GM21360 (cell line): ENCODE results near the gene DKK3.
"Not testable (repeated sequence)": the region's sequence is repeated elsewhere in the genome, so short reads cannot be mapped to it uniquely, and the experiment has no call there.

Experiments used
- ATAC-seq: cut with Tn5 transposase; IDR thresholded peaks from one replicate; pipeline ENCODE4 v1.9.1; 2021; ENCODE audit warnings: mild to moderate bottlenecking, moderate library complexity; ENCODE audit not compliant: unreplicated experiment

DKK3 gene

DNA sequence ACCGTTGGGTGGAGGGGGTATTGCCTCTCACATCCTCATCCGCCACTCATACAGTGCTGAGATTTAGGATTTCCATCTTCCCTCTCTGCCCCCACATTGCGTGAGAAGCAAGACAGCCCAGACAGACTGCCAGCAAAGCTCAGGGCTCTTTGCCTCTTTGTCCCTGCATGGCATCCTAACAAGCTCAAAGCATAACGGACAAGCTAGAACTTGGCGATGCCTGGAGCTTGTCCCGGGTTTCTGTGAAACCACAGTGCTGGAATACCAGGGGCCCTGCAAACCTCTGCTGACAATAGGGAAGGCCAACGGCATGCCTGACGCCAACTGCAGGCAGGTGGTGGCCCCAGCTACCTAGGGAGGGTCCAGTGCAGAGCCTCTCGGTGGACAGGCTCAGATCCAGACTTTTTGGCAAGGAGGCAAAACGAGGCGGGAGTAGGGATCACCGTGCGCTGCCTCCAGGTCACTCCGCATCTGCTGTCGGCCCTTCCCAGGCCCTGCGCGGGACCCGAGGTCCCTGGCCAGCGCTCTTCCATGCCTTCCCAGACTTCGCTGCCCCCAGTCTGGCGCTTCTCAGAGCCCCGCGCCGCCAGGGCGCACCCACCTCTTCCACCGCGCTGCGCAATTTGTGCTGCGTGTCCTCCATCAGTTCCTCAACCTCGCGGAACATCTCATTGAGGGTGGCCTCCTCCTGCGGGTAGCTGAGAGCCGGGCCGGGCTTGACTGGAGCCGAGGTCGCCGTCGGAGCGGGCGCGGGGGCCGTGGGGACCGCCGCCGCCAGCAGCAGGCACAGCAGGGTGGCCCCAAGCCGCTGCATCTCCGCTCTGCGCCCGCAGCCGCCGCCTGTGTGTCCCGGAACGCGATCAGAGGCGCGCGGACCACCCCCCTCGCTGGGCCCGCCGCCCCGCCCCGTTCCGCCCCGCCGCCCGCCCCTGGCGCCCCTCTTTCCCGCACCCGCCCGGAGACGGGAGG, at the start of gene DKK3:
Gene DKK3 (minus strand): TSS at position 858 of the 969 bp plus-strand sequence. CDS start 44 bp downstream, at position 814.
- ATAC-seq: no peak

- ATAC-seq: no peak
Measured at GRCh38 chr11:12057299-12057980, 49.0 kb upstream of the DKK3 start.

DNA sequence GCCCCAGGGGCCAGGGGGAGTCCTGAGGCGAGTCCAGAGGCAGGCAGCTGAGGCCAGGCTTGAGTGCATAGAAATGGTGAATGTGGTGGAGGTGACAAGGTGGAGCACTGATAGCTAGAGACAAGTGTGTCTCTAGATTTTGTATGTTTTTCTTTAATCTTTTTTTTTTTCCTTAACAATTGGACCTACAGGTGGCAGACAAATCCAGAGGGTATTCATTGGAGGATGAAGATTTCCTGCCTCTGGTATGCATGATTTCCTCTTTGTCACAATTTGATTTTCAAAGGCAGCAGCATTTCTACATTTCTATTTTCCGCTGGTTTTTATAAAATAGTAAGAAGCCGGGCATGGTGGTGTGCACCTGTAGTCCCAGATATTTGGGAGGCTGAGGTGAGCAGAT, 47.7 kb upstream of the DKK3 start:
- no peak for ATAC-seq

DNA sequence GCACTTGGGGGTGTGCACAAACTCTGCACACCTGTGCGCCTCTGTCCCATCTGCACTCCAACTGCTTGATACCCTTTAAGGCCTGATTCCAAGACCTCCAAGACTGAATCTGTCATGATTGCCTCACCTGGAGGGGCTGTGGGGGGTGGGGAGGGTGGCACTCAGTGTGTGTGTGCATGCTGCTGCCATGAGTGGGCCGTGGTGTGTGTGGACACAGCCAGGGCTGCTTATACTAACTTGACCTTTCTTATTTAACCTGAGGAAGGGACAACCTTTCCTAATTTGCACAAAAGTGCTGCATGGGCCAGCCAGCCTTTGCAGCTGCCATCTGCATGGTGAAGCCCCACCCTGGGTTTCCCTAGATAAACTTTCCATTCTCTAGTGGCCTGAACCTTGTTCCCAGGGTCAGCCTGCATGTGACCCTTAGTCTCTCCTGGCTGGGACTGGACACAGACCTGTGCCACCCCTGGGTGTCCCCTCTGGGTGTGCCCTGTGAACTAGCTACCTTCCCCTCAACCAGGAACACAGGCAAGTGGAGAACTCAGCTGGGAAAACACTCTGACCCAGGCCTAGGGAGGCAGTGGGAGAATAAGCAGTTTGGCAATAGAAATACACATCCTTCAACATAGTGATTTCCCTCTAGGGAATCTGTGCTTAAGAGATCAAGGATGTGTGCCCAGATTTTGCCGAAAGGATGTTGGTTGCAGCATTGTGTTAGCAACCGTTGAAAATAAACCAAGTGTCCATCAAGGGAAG, 45.4 kb upstream of the DKK3 start:
- no peak for ATAC-seq

GRCh38 chr11:12052676-12053605, 44.5 kb upstream of the DKK3 start:
- ATAC-seq: no peak

DNA sequence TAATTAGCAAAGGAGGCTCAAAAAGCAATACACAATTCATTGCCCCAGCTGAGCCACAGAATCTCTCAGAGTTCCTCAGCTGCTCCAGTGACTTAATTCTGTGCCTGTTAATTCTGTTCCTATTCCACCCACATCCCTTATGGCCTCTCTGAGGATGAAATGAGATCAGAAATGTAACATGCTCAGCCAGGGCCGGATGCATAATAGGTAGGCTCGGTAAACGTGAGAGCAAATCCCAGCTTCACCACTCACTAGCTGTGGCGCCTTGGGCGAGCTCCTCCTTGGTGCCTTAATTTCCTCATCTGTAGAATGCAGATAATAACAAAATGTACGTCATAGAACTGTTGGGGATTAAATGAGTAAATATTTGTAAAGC, 42.8 kb upstream of the DKK3 start:
- ATAC-seq: no peak

DNA sequence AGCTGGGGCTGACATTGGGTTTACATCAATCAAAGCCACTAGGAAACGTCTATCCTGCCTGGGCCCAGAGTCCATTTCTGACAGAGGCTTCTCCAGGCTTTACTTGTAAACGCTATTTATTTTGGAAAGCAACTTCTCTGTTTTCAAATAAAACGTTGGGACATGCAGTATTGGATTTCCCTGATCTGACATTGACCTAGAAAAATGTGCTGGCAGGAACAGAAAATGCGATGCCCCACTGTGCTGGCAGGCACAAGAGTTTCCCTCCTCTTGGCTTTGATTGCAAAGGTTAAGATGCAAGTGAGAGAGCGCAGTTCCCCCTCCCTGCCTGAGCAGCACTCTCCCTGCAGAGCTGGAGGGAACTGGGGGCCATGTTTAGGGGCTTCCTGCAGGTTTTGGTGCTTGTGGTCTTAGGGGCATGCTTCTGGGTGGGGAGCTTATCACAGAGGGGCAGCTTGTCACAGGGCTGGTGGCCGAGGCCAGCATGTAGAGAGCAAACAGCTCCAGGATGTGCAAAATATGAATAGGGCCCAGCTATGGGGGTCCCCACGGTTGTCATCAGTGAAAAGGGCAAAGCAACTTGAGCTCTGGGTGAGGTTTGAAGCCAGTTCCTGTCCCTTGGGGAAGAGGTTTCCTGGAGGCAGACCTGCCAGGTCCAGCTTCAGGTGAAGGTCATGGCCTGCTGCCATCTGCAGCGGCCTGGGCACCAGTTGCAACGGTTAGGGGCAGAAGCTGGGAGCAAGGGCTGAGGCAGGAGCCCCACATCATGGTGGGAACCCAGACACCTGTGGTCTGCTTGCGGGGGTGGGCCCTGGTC, 42.3 kb upstream of the DKK3 start:
- no peak for ATAC-seq

- ATAC-seq: no peak
Measured at GRCh38 chr11:12048936-12049790, 40.7 kb upstream of the DKK3 start.

- no peak for ATAC-seq
Measured at GRCh38 chr11:12046636-12047236, 38.3 kb upstream of the DKK3 start.

GRCh38 chr11:12045914-12046635, 37.6 kb upstream of the DKK3 start:
- ATAC-seq: no peak

GRCh38 chr11:12044799-12045198, 36.4 kb upstream of the DKK3 start:
- no peak for ATAC-seq

DNA sequence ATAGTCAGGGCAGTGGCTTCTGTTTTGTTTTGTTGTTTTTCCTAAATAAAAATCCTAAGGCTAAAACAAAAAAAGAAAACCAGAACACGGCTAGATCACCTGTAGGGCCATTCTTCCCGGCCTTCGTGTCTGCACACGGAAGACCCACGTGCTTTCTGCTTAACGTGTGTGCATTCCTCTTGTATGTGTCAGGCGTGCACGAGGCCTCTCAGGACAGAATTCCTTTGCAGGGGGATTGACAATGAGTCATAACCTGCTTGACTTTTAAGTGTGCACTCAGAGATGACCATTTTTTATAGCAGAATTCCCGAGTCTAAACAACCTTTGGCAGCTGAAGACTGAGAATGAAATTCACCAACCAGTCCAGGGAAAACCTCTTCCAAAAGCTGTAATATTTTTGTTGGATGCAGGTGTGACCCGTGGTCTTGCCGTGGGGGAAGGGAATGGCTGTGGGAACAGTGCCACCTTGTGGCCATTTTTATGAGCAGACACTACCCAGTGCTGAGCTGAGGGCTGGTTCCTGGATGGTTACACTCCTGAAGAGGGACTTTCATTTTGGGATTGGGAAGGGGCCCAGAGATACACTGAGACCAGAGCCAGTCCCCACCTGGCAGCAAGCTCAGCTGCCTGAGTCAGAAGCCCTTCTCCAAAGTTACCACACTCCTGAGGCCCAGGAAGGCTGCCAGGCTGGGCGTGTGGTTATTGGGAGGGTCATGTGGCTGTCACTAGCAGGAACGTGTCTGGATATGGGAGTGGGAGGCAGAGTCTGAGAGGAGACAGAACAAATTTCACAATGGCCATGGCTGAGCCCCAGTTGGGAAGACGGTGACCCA, 35.7 kb upstream of the DKK3 start:
- peak; percentile 83 for ATAC-seq

- no peak for ATAC-seq
Measured at GRCh38 chr11:12043221-12043620, 34.8 kb upstream of the DKK3 start.

DNA sequence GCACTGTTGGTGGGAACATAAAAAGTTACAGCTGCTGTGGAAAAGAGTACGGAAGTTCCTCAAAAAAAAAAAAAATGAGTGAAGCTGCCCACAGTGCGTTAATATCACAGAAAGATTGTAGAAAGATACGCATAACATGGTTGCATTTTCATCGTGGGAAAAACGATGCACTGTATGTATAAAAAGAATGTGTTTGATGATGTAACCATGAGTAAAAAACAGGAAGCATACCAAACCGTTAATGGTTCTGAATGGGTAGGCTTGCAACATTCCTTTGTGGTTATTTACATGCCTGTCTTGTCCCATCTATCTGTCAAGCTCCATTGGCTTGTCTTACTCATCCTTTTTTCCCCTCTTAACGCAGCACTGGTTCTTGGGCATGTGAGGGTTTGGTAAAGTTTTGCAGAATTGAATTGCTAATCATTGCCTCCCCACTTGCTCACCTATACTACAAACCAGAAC, 33.8 kb upstream of the DKK3 start:
- ATAC-seq: no peak

DNA sequence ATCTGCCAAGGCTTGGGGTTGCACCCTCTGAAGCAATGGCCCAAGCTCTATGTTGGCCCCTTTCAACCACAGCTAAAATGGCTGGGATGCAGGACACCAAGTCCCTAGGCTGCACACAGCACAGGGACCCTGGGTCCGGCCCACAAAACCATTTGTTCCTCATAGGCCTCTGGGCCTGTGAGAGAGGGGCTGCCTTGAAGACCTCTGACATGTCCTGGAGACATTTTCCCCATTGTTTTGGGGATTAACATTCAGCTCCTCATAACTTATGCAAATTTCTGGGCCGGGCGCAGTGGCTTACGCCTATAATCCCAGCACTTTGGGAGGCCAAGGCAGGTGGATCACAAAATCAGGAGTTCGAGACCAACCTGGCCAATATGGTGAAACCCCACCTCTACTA, 32.3 kb upstream of the DKK3 start:
- ATAC-seq: not testable (repeated sequence)

DNA sequence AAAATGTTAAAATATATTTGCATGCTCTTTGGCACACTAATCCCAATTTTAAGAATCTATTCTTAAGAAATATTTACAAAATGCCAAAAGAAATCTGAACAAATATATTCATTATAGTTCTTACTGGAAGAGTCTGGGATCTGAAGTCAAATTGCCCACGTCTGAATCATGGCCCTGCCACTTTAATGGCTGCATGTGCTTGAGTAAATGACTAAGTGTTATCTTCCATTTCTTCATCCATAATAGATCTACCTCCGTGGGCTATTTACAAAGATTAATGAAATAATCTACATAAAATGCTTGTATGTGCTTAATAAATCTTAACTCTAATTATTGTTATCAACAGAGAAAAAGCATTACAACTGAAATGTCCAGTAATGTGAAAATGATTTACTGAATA, 24.5 kb upstream of the DKK3 start:
- ATAC-seq: no peak
